ENCODE results near the gene CD300C. TPM values are rescaled to one million over a fixed set of nuclear protein-coding genes. Genes with fewer than 3 reads are reported as not detected.

Gene CD300C
- total and polyA plus RNA-seq, 10 of the 15 experiments (the other 5 are each of a cell fraction or from before 2014, with no cell fraction given) = 0.12 to 0.38 (median 0.23) TPM; not detected in 3

DNA sequence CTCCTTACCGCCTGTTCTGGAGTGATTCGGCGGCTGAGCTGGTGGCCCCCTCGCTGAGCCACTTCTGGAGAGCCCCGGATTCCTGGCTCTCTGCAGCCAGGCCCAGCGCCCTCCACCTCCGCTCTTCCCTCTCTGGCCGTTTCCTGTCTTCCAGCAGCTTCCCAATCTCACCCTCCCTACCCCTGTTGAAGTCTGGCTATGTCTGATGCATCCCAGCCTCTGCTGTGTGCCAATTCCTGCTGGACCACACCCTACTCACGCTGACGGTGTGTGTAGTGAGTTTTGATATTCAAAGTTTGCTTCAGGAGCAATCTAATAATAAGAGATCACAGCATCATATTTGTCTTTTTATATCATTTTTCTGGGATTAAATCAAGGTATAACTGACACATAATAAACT lies 36.7 kb upstream of the CD300C start:
- no peaks in the 10 kb centered on the region for H3K36me3 ChIP-seq (ENCODE audit: control insufficient read depth in 2 of 2, insufficient read depth in 2 of 2, low read length in 1 of 2)
- H2AFZ ChIP-seq (ENCODE audit: control insufficient read depth, low read depth, low read length) = no peak overlapping the region
- intact Hi-C loops (cut with micrococcal nuclease; ENCODE audit: unreplicated experiment) (no loop called here), in situ Hi-C loops (cut with MboI) (no loop called here)
- no peaks in the 10 kb centered on the region; a peak in 1 of 4 replicates for H3K27me3 ChIP-seq (replicated peaks in 1 of 2; ENCODE audit: control insufficient read depth in 2 of 2, insufficient read depth in 2 of 2, low read length in 1 of 2)
- H3K4me2 ChIP-seq (ENCODE audit: control insufficient read depth, insufficient read depth) = no peak overlapping the region
- H3K9ac ChIP-seq (ENCODE audit: control insufficient read depth, insufficient read depth, low read length) = no peak overlapping the region
- no peak for DNase-seq (ENCODE audit: low read depth, low spot score)
- BruUV-seq (replicated peaks) = no TSS peak
- H3K4me1 ChIP-seq (ENCODE audit: control insufficient read depth, insufficient read depth, low read length) = no peaks in the 10 kb centered on the region
- CTCF ChIA-PET = interaction anchor here (1.0 kb wide), 1 partner anchor 64 kb away, joined by 3 read pairs; no protein-coding TSS in a partner anchor
- FAIRE-seq = no peak
- ATAC-seq = no peak
- TF ChIP-seq, protein P1, sequence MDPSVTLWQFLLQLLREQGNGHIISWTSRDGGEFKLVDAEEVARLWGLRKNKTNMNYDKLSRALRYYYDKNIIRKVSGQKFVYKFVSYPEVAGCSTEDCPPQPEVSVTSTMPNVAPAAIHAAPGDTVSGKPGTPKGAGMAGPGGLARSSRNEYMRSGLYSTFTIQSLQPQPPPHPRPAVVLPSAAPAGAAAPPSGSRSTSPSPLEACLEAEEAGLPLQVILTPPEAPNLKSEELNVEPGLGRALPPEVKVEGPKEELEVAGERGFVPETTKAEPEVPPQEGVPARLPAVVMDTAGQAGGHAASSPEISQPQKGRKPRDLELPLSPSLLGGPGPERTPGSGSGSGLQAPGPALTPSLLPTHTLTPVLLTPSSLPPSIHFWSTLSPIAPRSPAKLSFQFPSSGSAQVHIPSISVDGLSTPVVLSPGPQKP (IDR thresholded peaks at IDR 0.05; ENCODE audit: low read depth, low read length) = no peak
- TF ChIP-seq BHLHE40 (IDR thresholded peaks at IDR 0.05; ENCODE audit: borderline replicate concordance in 1 of 2, low read depth in 2 of 2, low read length in 1 of 2) (no peak), GABPA (IDR thresholded peaks at IDR 0.05; ENCODE audit: low read depth) (no peak), FOS (IDR thresholded peaks at IDR 0.05; ENCODE audit: borderline replicate concordance, extremely low read depth, insufficient read length) (no peak), POLR2A (IDR thresholded peaks at IDR 0.05; ENCODE audit: low read depth, low read length) (no peak), EGR1 (IDR thresholded peaks at IDR 0.05; ENCODE audit: borderline replicate concordance in 1 of 2, low read depth in 2 of 2, low read length in 2 of 2) (no peak), CBFB (IDR thresholded peaks at IDR 0.05; ENCODE audit: low read depth) (no peak)
- TF ChIP-seq, protein P2, sequence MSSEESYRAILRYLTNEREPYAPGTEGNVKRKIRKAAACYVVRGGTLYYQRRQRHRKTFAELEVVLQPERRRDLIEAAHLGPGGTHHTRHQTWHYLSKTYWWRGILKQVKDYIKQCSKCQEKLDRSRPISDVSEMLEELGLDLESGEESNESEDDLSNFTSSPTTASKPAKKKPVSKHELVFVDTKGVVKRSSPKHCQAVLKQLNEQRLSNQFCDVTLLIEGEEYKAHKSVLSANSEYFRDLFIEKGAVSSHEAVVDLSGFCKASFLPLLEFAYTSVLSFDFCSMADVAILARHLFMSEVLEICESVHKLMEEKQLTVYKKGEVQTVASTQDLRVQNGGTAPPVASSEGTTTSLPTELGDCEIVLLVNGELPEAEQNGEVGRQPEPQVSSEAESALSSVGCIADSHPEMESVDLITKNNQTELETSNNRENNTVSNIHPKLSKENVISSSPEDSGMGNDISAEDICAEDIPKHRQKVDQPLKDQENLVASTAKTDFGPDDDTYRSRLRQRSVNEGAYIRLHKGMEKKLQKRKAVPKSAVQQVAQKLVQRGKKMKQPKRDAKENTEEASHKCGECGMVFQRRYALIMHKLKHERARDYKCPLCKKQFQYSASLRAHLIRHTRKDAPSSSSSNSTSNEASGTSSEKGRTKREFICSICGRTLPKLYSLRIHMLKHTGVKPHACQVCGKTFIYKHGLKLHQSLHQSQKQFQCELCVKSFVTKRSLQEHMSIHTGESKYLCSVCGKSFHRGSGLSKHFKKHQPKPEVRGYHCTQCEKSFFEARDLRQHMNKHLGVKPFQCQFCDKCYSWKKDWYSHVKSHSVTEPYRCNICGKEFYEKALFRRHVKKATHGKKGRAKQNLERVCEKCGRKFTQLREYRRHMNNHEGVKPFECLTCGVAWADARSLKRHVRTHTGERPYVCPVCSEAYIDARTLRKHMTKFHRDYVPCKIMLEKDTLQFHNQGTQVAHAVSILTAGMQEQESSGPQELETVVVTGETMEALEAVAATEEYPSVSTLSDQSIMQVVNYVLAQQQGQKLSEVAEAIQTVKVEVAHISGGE (CRISPR knock-in tag; IDR thresholded peaks at IDR 0.05) = no peak
- TF ChIP-seq, protein P3, sequence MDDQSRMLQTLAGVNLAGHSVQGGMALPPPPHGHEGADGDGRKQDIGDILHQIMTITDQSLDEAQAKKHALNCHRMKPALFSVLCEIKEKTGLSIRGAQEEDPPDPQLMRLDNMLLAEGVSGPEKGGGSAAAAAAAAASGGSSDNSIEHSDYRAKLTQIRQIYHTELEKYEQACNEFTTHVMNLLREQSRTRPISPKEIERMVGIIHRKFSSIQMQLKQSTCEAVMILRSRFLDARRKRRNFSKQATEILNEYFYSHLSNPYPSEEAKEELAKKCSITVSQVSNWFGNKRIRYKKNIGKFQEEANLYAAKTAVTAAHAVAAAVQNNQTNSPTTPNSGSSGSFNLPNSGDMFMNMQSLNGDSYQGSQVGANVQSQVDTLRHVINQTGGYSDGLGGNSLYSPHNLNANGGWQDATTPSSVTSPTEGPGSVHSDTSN (IDR thresholded peaks at IDR 0.05; ENCODE audit: insufficient replicate concordance, low read depth, low read length) = no peak
- TF ChIP-seq, protein P4, sequence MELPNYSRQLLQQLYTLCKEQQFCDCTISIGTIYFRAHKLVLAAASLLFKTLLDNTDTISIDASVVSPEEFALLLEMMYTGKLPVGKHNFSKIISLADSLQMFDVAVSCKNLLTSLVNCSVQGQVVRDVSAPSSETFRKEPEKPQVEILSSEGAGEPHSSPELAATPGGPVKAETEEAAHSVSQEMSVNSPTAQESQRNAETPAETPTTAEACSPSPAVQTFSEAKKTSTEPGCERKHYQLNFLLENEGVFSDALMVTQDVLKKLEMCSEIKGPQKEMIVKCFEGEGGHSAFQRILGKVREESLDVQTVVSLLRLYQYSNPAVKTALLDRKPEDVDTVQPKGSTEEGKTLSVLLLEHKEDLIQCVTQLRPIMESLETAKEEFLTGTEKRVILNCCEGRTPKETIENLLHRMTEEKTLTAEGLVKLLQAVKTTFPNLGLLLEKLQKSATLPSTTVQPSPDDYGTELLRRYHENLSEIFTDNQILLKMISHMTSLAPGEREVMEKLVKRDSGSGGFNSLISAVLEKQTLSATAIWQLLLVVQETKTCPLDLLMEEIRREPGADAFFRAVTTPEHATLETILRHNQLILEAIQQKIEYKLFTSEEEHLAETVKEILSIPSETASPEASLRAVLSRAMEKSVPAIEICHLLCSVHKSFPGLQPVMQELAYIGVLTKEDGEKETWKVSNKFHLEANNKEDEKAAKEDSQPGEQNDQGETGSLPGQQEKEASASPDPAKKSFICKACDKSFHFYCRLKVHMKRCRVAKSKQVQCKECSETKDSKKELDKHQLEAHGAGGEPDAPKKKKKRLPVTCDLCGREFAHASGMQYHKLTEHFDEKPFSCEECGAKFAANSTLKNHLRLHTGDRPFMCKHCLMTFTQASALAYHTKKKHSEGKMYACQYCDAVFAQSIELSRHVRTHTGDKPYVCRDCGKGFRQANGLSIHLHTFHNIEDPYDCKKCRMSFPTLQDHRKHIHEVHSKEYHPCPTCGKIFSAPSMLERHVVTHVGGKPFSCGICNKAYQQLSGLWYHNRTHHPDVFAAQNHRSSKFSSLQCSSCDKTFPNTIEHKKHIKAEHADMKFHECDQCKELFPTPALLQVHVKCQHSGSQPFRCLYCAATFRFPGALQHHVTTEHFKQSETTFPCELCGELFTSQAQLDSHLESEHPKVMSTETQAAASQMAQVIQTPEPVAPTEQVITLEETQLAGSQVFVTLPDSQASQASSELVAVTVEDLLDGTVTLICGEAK (IDR thresholded peaks at IDR 0.05; ENCODE audit: borderline replicate concordance) = no peak
- TF ChIP-seq, protein P5, sequence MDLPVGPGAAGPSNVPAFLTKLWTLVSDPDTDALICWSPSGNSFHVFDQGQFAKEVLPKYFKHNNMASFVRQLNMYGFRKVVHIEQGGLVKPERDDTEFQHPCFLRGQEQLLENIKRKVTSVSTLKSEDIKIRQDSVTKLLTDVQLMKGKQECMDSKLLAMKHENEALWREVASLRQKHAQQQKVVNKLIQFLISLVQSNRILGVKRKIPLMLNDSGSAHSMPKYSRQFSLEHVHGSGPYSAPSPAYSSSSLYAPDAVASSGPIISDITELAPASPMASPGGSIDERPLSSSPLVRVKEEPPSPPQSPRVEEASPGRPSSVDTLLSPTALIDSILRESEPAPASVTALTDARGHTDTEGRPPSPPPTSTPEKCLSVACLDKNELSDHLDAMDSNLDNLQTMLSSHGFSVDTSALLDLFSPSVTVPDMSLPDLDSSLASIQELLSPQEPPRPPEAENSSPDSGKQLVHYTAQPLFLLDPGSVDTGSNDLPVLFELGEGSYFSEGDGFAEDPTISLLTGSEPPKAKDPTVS (IDR thresholded peaks at IDR 0.05; ENCODE audit: low read depth, low read length) = no peak
- RAD21 ChIA-PET (ENCODE audit: unreplicated experiment) = no interaction called here
- 35% methylated on average over 10 of the region's 10 CpGs for WGBS (ENCODE audit: insufficient coverage, insufficient replicate concordance, low lambda C conversion rate, missing lambda C conversion rate)
- no peak overlapping the region for H3K27ac ChIP-seq (ENCODE audit: control insufficient read depth, insufficient read depth)
- H3K4me3 ChIP-seq = no peak overlapping the region
- no peaks in the 10 kb centered on the region for H3K79me2 ChIP-seq (ENCODE audit: control insufficient read depth, insufficient read depth, low read length)
- no peaks in the 10 kb centered on the region; the same call in 2 of the 3 replicates for H3K9me3 ChIP-seq (replicated peaks; ENCODE audit: control insufficient read depth, insufficient read depth, low read length)
- H4K20me1 ChIP-seq (ENCODE audit: control insufficient read depth, insufficient read depth) = no peaks in the 10 kb centered on the region
- SMC1A ChIA-PET (ENCODE audit: uncharacterized antibody, unreplicated experiment) = no interaction called here
- POLR2A ChIA-PET = no interaction called here

All from GM12878 (cell line).